NCI-H2107 treated with DMSO at 0.1 percent for 48 hours (cell line): ENCODE results near the gene RGS1.
"Not testable (repeated sequence)": the region's sequence is repeated elsewhere in the genome, so short reads cannot be mapped to it uniquely, and the experiment has no call there.

Experiments used
- DNase-seq: peaks from one replicate; lab custom pipeline; 2025; ENCODE audit not compliant: unreplicated experiment; lab: John Stamatoyannopoulos, UW

Gene RGS1

GRCh38 chr1:192575499-192576189 lies at the start of gene RGS1:
RGS1 (plus strand) TSS chr1:192575773; CDS start chr1:192575793, 20 bp downstream.
- no peak for DNase-seq

GRCh38 chr1:192527111-192527795 lies 48.3 kb upstream of the RGS1 start:
- DNase-seq: no peak

GRCh38 chr1:192527950-192528349 lies 47.6 kb upstream of the RGS1 start:
- no peak for DNase-seq

- DNase-seq: no peak
These were observed 46.4 kb upstream of the RGS1 start for GRCh38 chr1:192529031-192529755.

- DNase-seq: no peak
These were observed 45.8 kb upstream of the RGS1 start for GRCh38 chr1:192529811-192530210.

- DNase-seq: no peak
These were observed 45.3 kb upstream of the RGS1 start for GRCh38 chr1:192530254-192530653.

- DNase-seq: not testable (repeated sequence)
These were observed 44.4 kb upstream of the RGS1 start for GRCh38 chr1:192531037-192531703.

- no peak for DNase-seq
These were observed 40.9 kb upstream of the RGS1 start for GRCh38 chr1:192534666-192535065.

GRCh38 chr1:192535916-192536664 lies 39.5 kb upstream of the RGS1 start:
- DNase-seq: no peak

- DNase-seq: no peak
These were observed 36.9 kb upstream of the RGS1 start for GRCh38 chr1:192538407-192539296.

GRCh38 chr1:192539297-192540092 lies 36.1 kb upstream of the RGS1 start:
- DNase-seq: no peak

- no peak for DNase-seq
These were observed 32.1 kb upstream of the RGS1 start for GRCh38 chr1:192543445-192543844.

- no peak for DNase-seq
These were observed 29.6 kb upstream of the RGS1 start for GRCh38 chr1:192545896-192546521.

GRCh38 chr1:192546596-192547190 lies 28.9 kb upstream of the RGS1 start:
- DNase-seq: no peak

GRCh38 chr1:192547501-192547900 lies 28.1 kb upstream of the RGS1 start:
- DNase-seq: no peak

GRCh38 chr1:192549937-192550336 lies 25.6 kb upstream of the RGS1 start:
- DNase-seq: no peak

GRCh38 chr1:192550922-192551534 lies 24.5 kb upstream of the RGS1 start:
- no peak for DNase-seq

GRCh38 chr1:192552760-192553191 lies 22.8 kb upstream of the RGS1 start:
- DNase-seq: no peak
